Head of caudate nucleus (tissue), 42 donors: ENCODE results near the gene WDR27.
"Not testable (repeated sequence)": the region's sequence is repeated elsewhere in the genome, so short reads cannot be mapped to it uniquely, and the experiment has no call there.

ENCODE experiments used
- DNase-seq, 42 donors: peaks; one replicate each; pipeline versions ENCODE4 v3.0.0 to v3.0.0-alpha.2; 2020 to 2021; ENCODE audit warnings: mixed read lengths in 7 of 42
- intact Hi-C: fragments of 100-400 bp; cut with DNase I; formaldehyde crosslinking; loops from one replicate; pipeline ENCODE4 v1.15.0; 2022

Gene WDR27

GRCh38 chr6:169648092-169648491 lies 53.7 kb downstream of the WDR27 start:
- DNase-seq = peak in 1 of 42 donors; percentile 16
- intact Hi-C loops = no loop called here

- intact Hi-C loops = no loop called here
- peak in 1 of 42 donors; percentile 12 for DNase-seq
These were observed 54.2 kb downstream of the WDR27 start for GRCh38 chr6:169647637-169648036.

- peak in 1 of 42 donors; percentile 5 for DNase-seq
- intact Hi-C loops = no loop called here
These were observed 54.8 kb downstream of the WDR27 start for GRCh38 chr6:169646906-169647567.

- intact Hi-C loops, DNase-seq: not testable (repeated sequence)
These were observed 56.4 kb downstream of the WDR27 start for GRCh38 chr6:169645459-169645858.

GRCh38 chr6:169643521-169643920 lies 58.3 kb downstream of the WDR27 start:
- DNase-seq = no peak
- intact Hi-C loops = no loop called here

- intact Hi-C loops = no loop called here
- no peak for DNase-seq
These were observed 59.4 kb downstream of the WDR27 start for GRCh38 chr6:169642455-169642854.

- DNase-seq = no peak
- intact Hi-C loops = no loop called here
These were observed 60.3 kb downstream of the WDR27 start for GRCh38 chr6:169641461-169642085.

GRCh38 chr6:169640983-169641382 lies 60.8 kb downstream of the WDR27 start:
- intact Hi-C loops = no loop called here

GRCh38 chr6:169640351-169640852 lies 61.4 kb downstream of the WDR27 start:
- DNase-seq = no peak
- intact Hi-C loops = no loop called here

More at GRCh38 chr6:169640983-169641382, 60.8 kb downstream of the WDR27 start:
- DNase-seq = no peak

- intact Hi-C loops = no loop called here
These were observed 62.1 kb downstream of the WDR27 start for GRCh38 chr6:169639653-169640278.

GRCh38 chr6:169638915-169639314 lies 62.9 kb downstream of the WDR27 start:
- no peak for DNase-seq
- intact Hi-C loops = no loop called here

More at GRCh38 chr6:169639653-169640278, 62.1 kb downstream of the WDR27 start:
- no peak for DNase-seq

GRCh38 chr6:169638388-169638787 lies 63.4 kb downstream of the WDR27 start:
- peak in 1 of 42 donors; percentile 17 for DNase-seq
- intact Hi-C loops = no loop called here

- peak in 1 of 42 donors; percentile 20 for DNase-seq
- intact Hi-C loops = no loop called here
These were observed 66.5 kb downstream of the WDR27 start for GRCh38 chr6:169635345-169635744.

GRCh38 chr6:169632841-169633240 lies 69.0 kb downstream of the WDR27 start:
- intact Hi-C loops = no loop called here
- DNase-seq = peak in 1 of 42 donors; percentile 14

- intact Hi-C loops = no loop called here
- no peak for DNase-seq
These were observed 72.6 kb downstream of the WDR27 start for GRCh38 chr6:169629256-169629655.

- DNase-seq = peak in 1 of 42 donors; percentile 24
- intact Hi-C loops = no loop called here
These were observed 73.9 kb downstream of the WDR27 start for GRCh38 chr6:169627736-169628607.

- intact Hi-C loops = no loop called here
- peak in 1 of 42 donors; percentile 29 for DNase-seq
These were observed 75.2 kb downstream of the WDR27 start for GRCh38 chr6:169626649-169627048.

GRCh38 chr6:169626169-169626568 lies 75.7 kb downstream of the WDR27 start:
- peak in 4 of 42 donors; percentile 16 to 35 (median 30) for DNase-seq
- intact Hi-C loops = no loop called here

GRCh38 chr6:169625376-169625775 lies 76.5 kb downstream of the WDR27 start:
- no peak for DNase-seq
- intact Hi-C loops = no loop called here
